Testis (tissue), 3 donors: ENCODE measurements around the gene CAPZB. TPM values are rescaled to one million over a fixed set of nuclear protein-coding genes. Genes with fewer than 3 reads are reported as not detected.

Source experiments
- DNase-seq: peaks from one replicate; pipeline ENCODE4 v3.0.0-alpha.2; 2019
- H3K27ac ChIP-seq, 2 donors: fragments of 200-600 bp; sonication (generic); one replicate each; pipeline ENCODE4 v1.5.1; 2019
- H3K27me3 ChIP-seq: fragments of 200-600 bp; sonication (generic); one replicate; pipeline ENCODE4 v1.5.1; 2019
- H3K36me3 ChIP-seq: fragments of 200-600 bp; sonication (generic); one replicate; pipeline ENCODE4 v1.5.1; 2017; ENCODE audit warnings: low read depth; ENCODE audit errors: missing control alignments
- H3K4me1 ChIP-seq: fragments of 200-600 bp; sonication (generic); one replicate; pipeline ENCODE4 v1.5.1; 2019
- H3K4me3 ChIP-seq, 2 donors: fragments of 200-600 bp; sonication (generic); one replicate each; pipeline ENCODE4 v1.5.1; 2017 to 2019
- H3K9me3 ChIP-seq: fragments of 200-600 bp; sonication (generic); one replicate; pipeline ENCODE4 v1.5.1; 2017
- CTCF ChIP-seq, 3 experiments: fragments of 450-650 bp in 2 of 3; fragments of 200-600 bp in 1 of 3; sonication (generic) in 1 of 3; IDR thresholded peaks; one replicate each; pipeline ENCODE4 v1.5.1; 2016 to 2019; ENCODE audit warnings: antibody characterized with exemption in 3 of 3, mild to moderate bottlenecking in 2 of 3, moderate library complexity in 1 of 3
- POLR2A ChIP-seq: fragments of 450-650 bp; IDR thresholded peaks from one replicate; pipeline ENCODE4 v1.6.1; 2017; ENCODE audit warnings: antibody characterized with exemption, mild to moderate bottlenecking, moderate library complexity
- WGBS, 2 donors: methylation state at CpG; one replicate each; pipeline ENCODE4 v1.1.5; 2018; 5-methylcytosine and 5-hydroxymethylcytosine counted together
- intact Hi-C: fragments of 100-400 bp; cut with DNase I; formaldehyde crosslinking; loops from one replicate; pipeline ENCODE4 v1.15.1; 2023; ENCODE audit warnings: low total_unique reads
- polyA plus RNA-seq: library from polyadenylated mRNA; stranded (reverse); fragments of 350-450 nt; fragmentation: Illumina TruSeq; extraction: RNeasy Lipid Tissue Mini Kit (QIAGEN cat#74804); gene quantifications from one replicate; pipeline ENCODE4 v1.2.3, GENCODE V29; 2014; ENCODE audit warnings: low read depth, low replicate concordance; ENCODE audit not compliant: insufficient read depth
- total RNA-seq, 2 donors: library from RNA; depleted of rRNA; stranded (reverse); fragments of >200 nt; gene quantifications; one replicate each; pipeline ENCODE4 v1.2.3, GENCODE V29; 2016

CAPZB gene
- total and polyA plus RNA-seq, 3 donors from 2014 or later, result 147 to 502 (median 207) TPM

- Histone ChIP-seq H3K36me3 (no peaks in the 10 kb centered on the region), H3K27ac (no peak overlapping the region), H3K9me3 (no peaks in the 10 kb centered on the region), H3K4me3 (no peak overlapping the region), H3K27me3 (no peaks in the 10 kb centered on the region), H3K4me1 (peaks cover 3% of the 10 kb centered on the region)
- TF ChIP-seq POLR2A (no peak), CTCF (IDR thresholded peaks at IDR 0.05) (no peak)
- WGBS, 2 donors, result 87 to 89% methylated on average over 21 to 23 of the region's 23 CpGs
- no peak for DNase-seq
- intact Hi-C loops, result no loop called here
Observed at GRCh38 chr1:19323987-19324664, 161.2 kb downstream of the CAPZB start.

- H3K4me1 ChIP-seq, result peaks cover 4% of the 10 kb centered on the region
- H3K36me3 ChIP-seq, result no peaks in the 10 kb centered on the region
- no peak overlapping the region for H3K27ac ChIP-seq
- DNase-seq, result no peak
- H3K4me3 ChIP-seq, result no peak overlapping the region
- intact Hi-C loops, result no loop called here
- TF ChIP-seq CTCF (IDR thresholded peaks at IDR 0.05) (no peak), POLR2A (no peak)
- 70 to 78% methylated on average over 10 of the region's 10 CpGs for WGBS, 2 donors
- H3K27me3 ChIP-seq, result no peaks in the 10 kb centered on the region
- H3K9me3 ChIP-seq, result no peaks in the 10 kb centered on the region
Observed at GRCh38 chr1:19322481-19322880, 162.9 kb downstream of the CAPZB start.

GRCh38 chr1:19321071-19321470, 164.3 kb downstream of the CAPZB start:
- Histone ChIP-seq H3K27ac (no peak overlapping the region), H3K4me3 (no peak overlapping the region), H3K27me3 (no peaks in the 10 kb centered on the region), H3K4me1 (peaks cover 10% of the 10 kb centered on the region), H3K36me3 (no peaks in the 10 kb centered on the region), H3K9me3 (no peaks in the 10 kb centered on the region)
- TF ChIP-seq POLR2A, result no peak
- no peak for TF ChIP-seq CTCF (IDR thresholded peaks at IDR 0.05)
- peak; percentile 54 for DNase-seq
- intact Hi-C loops, result no loop called here
- WGBS, 2 donors, result 53 to 57% methylated on average over 3 of the region's 3 CpGs

- TF ChIP-seq CTCF (IDR thresholded peaks at IDR 0.05), result no peak
- no peak for TF ChIP-seq POLR2A
- no peak overlapping the region for H3K27ac ChIP-seq
- no peaks in the 10 kb centered on the region for H3K27me3 ChIP-seq
- DNase-seq, result no peak
- H3K9me3 ChIP-seq, result no peaks in the 10 kb centered on the region
- no peak overlapping the region for H3K4me3 ChIP-seq
- H3K36me3 ChIP-seq, result no peaks in the 10 kb centered on the region
- intact Hi-C loops, result no loop called here
- 84 to 92% methylated on average over 3 of the region's 3 CpGs for WGBS, 2 donors
- H3K4me1 ChIP-seq, result peaks cover 10% of the 10 kb centered on the region
Observed at GRCh38 chr1:19319196-19319595, 166.1 kb downstream of the CAPZB start.
